ENCODE data around the gene NCLN.
"Not testable (repeated sequence)": the region's sequence is repeated elsewhere in the genome, so short reads cannot be mapped to it uniquely, and the experiment has no call there.

The NCLN gene

GRCh38 chr19:3183721-3184641, 1.7 kb upstream of the NCLN start:
- no peak for DNase-seq (ENCODE audit: low read depth, low spot score)

GRCh38 chr19:3184847-3185460, 776 bp upstream of the NCLN start:
- no peak for DNase-seq (ENCODE audit: low read depth, low spot score)

GRCh38 chr19:3186160-3186688, 494 bp downstream of the NCLN start:
- DNase-seq (ENCODE audit: low read depth, low spot score), result peak; percentile 35

GRCh38 chr19:3186891-3187661, 1.3 kb downstream of the NCLN start:
- no peak for DNase-seq (ENCODE audit: low read depth, low spot score)

- no peak for DNase-seq (ENCODE audit: low read depth, low spot score)
Observed at GRCh38 chr19:3187662-3188511, 2.2 kb downstream of the NCLN start.

GRCh38 chr19:3188627-3189596, 3.2 kb downstream of the NCLN start:
- no peak for DNase-seq (ENCODE audit: low read depth, low spot score)

- DNase-seq (ENCODE audit: low read depth, low spot score), result no peak
Observed at GRCh38 chr19:3189702-3190469, 4.2 kb downstream of the NCLN start.

- DNase-seq (ENCODE audit: low read depth, low spot score), result no peak
Observed at GRCh38 chr19:3190470-3190770, 4.7 kb downstream of the NCLN start.

- no peak for DNase-seq (ENCODE audit: low read depth, low spot score)
Observed at GRCh38 chr19:3190921-3191805, 5.4 kb downstream of the NCLN start.

GRCh38 chr19:3191806-3192104, 6.0 kb downstream of the NCLN start:
- not testable (repeated sequence) for DNase-seq (ENCODE audit: low read depth, low spot score)

- no peak for DNase-seq (ENCODE audit: low read depth, low spot score)
Observed at GRCh38 chr19:3192228-3192635, 6.5 kb downstream of the NCLN start.

- DNase-seq (ENCODE audit: low read depth, low spot score), result no peak
Observed at GRCh38 chr19:3192684-3193083, 7.0 kb downstream of the NCLN start.

- DNase-seq (ENCODE audit: low read depth, low spot score), result no peak
Observed at GRCh38 chr19:3193256-3194105, 7.8 kb downstream of the NCLN start.

- no peak for DNase-seq (ENCODE audit: low read depth, low spot score)
Observed at GRCh38 chr19:3194106-3195087, 8.7 kb downstream of the NCLN start.

GRCh38 chr19:3196064-3196932, 10.6 kb downstream of the NCLN start:
- DNase-seq (ENCODE audit: low read depth, low spot score), result no peak

- no peak for DNase-seq (ENCODE audit: low read depth, low spot score)
Observed at GRCh38 chr19:3196933-3197205, 11.1 kb downstream of the NCLN start.

Data from astrocyte of the hippocampus (primary cell).